Kidney capillary endothelial cell (primary cell): ENCODE results near the gene GABRB2.

Experiments used
- DNase-seq: peaks from one replicate; pipeline ENCODE4 v3.0.0-alpha.2; 2018; ENCODE audit warnings: low spot score

Gene GABRB2

DNA sequence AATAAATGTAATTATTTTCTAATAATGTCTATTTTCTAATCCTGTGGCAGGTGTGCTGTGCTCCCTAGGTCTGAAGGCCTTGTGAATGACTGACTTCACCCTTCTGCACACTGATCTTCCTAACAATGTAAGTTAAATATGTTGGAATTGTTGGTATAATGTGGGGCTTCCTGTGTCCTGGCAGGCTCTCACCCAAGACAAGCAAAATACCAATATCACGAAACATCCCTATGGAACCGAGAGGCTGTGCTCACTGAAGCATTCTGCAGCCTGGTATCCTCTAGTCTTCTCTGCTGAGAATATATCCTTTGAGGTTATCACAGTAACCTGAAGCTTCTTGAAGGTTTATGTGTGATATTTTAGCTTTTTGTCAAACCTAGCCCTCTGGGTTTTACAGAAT lies 159.4 kb downstream of the GABRB2 start:
- no peak for DNase-seq

DNA sequence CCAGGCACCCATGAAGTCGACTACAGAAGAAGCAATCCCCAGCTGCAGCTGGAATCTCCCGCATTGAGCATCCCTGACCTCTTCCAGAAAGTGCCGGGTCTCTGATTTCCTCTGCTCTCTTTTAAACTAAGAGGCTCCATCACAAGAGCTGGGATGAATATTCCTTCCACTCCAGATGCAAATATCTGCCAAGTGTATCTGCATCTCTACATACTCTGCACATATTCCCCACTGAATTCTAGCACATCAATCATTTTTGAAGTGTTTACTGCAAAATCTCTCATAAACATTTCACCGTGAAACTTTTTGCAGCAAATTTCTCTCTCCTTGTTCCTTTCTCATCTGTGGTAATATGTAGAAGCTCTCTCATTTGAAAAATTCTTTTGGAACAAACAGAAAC lies 161.5 kb downstream of the GABRB2 start:
- DNase-seq: no peak

DNA sequence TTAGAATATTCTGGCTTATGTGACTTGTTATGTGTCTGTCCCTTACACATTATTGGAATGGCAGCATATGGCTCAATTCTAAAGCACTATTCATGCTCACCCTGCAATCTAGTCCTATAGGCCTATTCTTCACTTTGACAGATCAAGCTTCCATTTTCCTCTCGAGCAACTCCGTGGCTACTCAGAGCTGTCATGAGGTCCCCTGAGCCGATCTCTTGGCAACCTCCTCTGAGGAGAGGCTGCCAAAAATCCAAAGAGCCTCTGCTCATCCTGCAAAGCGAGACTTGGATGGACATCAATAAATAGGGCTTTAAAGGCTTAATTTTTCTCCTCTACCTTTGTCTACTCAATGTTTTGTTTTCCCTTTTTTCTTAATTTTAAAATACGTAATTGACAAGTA lies 163.8 kb downstream of the GABRB2 start:
- no peak for DNase-seq

DNA sequence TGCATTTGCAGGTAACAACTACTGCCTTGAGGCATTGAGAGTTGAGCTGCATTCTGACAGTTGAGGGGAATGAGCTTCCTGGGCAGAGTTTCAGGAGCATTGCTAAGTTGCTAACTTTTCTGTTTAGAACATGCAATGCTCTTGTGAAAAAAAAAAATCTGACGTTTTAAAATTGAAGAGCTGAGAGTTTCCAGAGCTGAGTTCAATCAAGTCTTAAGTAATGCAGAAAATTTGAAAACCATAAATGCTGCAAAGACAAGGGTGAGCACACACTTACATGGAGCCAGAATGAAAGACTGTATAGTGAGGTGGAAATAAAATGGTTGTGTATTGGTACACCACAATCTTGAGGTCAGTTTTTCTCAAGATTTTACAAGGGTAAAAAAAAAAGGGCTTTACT lies 166.0 kb downstream of the GABRB2 start:
- no peak for DNase-seq

DNA sequence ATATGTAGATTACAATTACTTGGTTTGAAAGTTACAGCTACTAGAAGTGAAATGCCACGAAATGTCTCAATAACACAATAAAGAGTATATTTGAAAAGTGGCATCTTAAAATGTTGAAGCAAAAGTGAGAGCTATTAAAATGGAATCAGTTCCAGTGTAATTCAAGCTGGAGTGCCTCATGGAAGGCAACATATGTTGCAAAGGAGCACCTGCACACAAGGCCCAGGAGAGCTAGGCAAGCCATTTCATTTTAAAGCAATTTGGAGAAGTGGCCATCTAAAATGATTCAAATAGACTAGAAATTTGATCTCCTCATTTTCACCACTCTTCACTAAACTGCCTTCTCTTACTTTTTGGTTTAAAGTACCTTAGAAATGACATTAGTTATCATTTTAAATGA lies 167.8 kb downstream of the GABRB2 start:
- DNase-seq: no peak

DNA sequence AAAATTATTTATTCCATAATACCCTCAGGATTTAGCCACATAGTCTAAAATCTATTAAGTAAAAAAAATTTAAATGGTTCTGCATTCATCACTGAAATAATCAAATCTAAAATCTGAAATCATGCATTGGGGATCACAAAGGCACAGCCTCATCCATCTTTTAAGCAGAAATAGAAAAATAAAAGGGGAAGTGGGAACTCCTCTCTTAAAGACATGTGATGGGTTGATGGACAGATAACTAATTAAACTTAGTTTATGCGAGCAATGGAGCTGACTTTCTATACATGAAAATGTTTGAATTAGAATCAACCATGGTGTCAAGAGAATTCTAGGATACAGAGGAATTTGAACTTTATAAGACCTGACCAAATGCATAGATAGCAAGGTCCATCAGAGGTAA lies 170.5 kb downstream of the GABRB2 start:
- DNase-seq: no peak

DNA sequence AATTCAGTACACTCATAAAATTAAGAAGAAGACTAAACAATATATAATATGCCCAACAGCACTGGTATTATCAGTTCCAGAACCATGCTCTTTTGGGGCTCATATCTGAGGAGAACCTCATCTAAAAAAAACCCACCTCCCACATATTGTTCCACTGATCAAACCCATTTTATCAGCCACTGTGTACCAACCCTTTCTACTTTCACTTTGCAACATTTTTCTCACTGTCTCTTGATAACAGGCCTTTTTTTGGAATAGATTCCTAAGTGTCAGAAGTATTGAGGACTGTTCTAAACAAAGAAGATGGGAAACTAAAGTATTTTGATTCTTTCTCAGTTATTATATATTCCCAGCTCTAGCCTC lies 173.2 kb downstream of the GABRB2 start:
- DNase-seq: no peak

DNA sequence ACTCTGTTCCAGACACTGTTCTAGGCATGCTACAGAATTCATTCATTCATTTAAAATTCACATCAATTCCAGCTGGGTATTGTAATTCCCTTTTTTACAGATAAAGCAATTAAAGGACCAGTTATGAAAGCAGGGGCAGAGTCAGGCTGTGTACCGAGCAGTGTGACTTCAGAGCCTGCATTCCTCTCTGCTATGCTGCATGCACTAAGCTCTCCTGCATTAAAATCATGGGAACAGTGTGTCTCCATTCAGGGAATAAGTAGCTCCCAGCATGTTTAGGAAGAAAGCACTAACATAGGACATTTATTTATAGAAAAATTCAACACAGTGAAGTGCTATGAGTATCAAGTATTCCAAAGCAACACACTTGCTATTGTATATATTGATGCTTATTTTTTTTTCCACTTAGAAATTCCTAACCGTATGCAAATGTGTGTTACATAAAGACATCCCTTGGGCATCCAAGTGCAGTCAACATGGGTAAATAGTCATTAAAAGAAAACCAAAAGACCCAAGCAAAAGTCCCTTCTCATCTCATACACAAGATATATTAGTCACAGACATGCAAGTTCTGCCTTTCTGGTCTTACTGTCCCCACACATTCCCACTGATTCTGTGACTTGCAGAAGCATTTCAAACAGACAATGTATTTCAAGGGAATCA lies 173.7 kb downstream of the GABRB2 start:
- no peak for DNase-seq

DNA sequence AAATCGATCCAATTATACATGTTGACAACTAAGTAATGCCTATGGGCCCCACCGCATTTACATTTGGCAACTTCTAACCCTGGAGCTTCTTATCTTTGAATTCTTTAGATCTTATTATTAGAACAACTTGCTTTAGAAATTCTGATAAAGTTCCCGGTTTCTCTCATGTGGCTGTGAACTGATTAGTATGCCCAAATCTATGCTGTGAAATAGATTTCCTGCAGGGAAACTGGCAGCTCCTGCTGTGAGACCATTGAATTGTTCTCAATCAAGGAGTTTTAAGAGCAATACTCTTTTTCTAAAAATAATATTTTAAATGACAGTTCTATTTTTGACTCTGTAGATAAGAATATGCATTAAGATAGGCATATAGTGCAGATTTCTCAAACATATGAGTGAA lies 177.5 kb downstream of the GABRB2 start:
- no peak for DNase-seq

DNA sequence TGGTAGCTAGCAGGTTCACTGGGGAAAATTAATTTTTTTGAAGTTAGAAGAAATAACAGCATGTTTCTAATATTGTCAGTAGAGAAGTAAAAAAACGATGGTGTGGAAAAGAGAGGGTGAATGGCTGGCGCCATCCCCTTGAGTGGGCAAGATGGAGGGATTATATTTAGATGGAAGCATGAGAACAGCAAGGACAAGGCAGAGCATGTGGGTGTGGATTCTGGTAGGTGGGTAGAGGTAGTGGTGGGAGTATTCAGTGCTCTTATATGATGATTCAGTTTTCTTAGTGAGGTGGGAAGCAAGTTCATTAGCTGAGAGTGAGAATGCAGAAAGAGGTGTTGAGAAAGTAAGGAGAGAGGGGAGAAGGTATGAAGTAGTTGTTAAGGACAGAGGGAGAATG lies 188.1 kb downstream of the GABRB2 start:
- no peak for DNase-seq

DNA sequence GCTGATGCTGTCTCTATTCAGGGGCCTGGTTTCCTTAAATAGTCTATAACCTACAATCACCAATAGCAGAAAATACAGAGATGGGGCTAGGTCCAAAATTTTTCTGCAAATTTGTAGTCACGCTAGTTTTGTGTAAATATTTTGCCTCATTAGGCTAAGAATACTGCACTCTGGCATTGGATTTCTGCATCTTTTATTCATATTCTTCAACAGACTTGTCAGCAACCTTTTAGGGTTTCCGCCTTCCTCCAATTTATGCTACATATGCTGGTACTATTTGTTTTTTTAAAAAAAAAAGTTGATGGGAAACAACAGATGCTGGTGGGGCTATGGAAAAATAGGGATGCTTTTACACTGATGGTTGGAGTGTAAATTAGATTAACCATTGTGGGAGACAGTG lies 202.3 kb downstream of the GABRB2 start:
- DNase-seq: no peak

DNA sequence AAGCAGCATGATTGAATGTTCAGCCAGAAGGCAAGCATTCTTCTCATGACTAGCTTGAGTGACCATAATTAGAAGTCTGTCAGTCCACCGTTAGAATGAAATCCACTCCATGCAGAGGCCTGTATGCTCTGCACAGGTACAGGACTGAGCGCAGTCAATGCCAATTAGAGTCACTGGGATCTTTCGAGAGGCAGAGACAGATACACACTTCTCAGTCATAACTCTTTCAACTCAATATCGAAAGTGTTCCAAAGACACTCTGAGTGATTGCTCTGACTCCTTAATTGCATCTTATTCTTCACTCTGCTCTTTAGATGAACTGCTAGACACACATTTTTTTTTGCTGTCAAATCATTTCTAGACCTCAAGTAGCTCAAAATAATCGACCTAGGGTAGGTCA lies 203.6 kb downstream of the GABRB2 start:
- DNase-seq: no peak

DNA sequence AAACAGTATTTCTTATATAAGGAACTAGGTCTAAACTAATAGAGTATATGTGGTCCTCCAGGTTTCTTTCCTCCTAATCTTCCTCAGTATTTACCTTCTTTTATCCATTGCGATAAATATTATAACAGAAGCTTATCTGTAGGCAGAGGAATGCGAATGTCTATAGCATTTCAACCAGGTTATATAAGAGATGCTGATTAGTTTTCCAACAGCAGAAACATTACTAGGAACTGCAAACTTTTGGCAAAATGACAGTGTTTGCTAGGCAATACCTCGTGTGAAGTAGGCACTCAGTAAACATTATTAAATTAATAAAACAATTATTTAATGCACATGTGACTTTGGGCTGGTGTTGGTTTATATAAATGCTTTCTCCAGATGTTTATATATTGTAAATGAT lies 206.5 kb downstream of the GABRB2 start:
- no peak for DNase-seq

DNA sequence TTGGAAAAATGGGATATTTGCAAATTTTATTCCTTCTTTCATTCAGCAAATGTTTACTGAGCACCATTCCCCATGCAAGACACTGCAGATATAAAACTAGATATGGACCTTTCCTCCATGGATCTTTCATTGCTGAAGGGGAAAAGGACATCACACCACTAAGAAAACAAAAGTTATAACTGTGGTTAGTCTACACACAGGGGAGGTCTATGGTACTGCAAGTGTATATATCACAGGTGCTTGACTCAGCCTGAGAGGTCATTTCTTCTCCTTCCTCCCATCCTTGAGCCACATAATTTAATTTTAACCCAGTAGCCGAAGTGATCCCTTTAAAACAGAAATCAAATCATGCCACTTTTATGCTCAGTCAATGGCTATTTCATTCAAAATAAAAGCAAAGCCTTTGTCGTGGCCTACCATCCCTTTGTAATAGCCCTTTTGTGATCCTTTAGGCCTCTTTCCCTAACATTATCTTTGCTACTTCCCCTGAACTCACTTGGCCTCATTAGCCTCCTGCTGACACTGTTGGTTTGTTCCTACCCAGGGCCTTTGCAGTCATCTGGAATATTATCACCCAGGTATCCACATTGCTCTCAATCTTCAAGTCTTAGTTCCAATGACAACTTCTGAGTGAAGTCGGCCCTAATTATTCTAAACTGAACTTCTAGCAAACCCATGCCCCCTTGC lies 213.2 kb downstream of the GABRB2 start:
- no peak for DNase-seq

DNA sequence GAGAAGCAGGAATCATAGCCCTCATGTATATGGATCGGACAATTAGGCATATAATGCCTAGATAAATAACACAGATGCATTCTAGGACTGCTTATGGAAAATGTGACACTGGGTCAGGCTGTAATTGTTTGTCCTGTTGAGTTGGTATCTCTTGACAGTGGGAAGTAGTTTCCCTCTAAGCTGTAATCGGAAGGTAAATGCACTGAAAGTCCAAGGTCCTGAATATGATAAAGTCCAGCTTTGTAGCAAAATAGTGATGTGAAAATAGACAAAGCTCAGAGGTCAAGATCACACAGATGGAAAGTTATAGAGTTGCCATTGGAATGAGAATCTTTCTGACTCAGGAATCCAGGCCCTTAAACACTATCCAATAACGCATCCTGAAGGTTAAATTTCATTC lies 214.2 kb downstream of the GABRB2 start:
- no peak for DNase-seq

DNA sequence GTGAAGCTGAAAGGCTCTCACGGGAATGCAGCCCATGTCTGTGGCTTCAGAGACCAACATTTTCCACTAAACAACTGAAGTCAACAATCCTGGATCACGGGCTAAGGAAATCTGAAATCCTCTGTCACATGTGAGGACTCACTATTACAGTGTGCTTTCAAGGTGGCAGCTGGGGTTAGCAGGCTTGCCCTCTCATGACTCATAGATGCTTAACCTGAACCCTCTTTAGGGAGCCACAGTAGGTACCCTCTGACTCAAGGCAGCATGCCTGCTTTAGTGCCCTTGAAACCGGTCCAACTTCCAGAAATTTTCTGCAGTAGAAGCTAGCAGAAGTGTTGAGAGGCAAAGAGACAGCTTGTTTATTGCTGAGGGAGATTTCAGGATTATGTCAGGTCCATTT lies 232.5 kb downstream of the GABRB2 start:
- no peak for DNase-seq

DNA sequence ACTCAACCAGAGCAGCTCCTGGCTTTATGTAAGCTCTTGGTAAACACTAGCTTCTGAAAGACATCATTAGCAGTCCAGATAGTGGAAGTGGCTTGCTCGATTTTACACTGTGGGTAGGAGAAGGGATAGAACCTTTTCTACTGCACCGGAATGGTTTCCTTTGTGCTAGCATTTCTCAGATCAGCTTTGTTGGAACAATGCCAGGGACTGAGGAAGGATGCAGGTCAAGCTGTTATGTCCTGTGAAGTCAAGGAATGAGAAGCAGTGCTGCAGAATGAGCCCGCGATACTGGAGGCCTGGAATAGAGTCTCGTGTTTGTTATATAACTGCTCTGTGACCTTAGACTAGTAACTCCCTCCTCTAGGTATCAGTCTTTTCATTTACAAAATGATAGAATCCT lies 233.6 kb downstream of the GABRB2 start:
- no peak for DNase-seq

DNA sequence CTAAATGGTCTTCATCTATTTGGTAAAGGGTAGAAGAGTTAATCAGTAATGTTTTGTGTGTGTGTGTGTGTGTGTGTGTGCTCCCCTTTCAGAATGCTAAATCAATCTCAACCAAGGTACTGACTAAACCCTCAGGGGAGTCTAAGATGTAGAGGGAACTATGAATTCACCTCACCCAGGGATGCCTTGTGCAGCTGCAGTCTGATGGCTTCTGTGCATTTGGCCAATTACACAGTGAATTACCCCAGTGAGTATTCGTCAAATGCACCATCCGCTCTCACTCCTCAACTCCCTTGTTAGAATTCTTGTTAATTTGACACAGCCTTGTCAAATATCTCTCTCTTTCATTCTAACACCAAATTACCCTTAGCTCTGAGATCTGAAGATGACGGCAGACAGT lies 234.6 kb downstream of the GABRB2 start:
- DNase-seq: no peak

DNA sequence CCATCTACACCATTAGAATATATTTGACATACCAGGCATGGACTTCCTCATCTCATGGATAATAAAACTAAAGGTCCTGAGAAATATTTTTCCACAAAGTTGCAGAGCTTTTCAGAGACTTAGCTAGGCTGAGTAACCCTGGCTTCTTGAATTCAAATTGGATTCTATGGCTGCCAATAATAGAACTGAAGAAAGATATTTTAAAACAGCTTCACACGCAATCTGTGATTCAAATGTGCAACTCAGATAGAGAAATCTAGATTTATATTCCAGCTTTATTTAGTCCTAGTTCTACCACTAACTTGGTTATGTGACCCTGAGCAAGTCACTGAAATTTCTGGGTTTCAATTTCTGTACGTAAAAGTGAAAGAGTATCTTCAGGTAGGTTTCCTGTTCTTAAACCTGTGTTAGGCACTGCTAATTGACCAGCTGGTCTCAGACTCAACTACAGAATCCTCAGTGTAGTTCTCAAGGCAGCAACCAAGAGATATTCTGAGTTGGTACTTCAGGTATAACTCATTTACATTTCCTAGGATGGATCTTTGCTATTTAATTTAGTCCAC lies 235.3 kb downstream of the GABRB2 start:
- no peak for DNase-seq

DNA sequence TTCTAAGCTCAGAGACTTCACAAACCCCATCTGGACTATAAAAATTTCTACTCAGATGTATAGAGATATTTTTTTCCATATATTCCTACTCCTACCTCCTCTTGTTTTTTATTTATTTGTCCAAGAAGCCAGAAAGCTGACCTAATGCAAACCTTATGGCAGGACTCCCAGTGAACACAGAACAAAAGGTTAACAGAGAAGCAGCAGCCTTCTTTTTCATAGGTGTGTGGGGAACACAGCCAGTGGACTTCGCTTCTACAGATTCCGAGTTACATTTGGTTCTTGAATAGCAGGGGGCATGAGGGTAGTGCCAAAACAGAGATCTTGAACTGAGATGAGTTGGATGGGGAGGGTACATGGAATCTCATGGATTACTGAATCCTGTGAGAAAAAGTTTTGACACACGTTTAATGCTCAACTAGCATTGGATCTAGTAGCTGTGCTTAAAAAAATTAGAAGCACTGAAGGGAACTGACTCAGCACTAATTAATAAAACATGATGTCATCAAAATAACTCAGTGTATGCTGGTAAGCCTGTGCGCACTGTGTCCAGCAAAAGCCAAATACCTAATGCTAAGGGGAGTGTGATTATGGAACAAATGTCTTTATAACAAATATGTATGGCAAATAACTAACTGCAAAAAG lies 240.1 kb downstream of the GABRB2 start:
- no peak for DNase-seq

DNA sequence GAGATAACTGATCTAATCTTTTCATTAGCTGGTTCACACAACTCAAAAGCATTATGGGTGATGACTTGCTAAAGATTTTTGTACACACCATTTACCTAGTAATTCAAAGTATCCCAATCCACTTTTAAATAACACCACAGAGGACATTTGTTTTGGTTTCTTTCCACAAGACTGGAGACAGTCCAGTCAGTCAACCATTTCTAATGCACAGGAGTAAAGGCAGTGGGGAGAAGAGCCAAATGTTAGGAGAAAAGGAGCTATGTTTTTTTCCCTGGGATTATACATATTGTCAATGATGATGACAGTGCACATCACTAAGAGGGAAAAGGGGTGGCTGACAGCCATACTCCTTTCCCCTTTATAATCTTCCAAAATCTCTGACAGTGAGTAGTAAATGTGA lies 240.9 kb downstream of the GABRB2 start:
- no peak for DNase-seq

DNA sequence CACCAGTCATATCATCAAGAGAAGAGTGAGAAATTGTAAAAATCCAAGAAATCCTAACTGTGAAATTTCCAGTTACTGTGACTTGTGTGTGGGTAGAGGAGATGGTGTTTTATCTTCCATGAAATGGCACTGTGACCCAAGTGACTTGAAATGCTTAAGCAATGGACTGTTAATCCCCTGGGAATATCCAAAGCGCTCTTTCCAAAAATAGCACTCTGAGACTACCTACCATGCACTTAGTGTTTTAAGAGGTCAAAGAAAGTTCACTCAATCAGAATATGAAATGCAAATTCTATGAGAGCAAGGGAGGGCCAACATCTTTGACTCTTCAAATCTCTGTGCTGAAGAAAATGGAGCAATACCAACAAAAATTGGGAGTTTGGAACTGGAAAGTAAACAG lies 244.0 kb downstream of the GABRB2 start:
- no peak for DNase-seq

DNA sequence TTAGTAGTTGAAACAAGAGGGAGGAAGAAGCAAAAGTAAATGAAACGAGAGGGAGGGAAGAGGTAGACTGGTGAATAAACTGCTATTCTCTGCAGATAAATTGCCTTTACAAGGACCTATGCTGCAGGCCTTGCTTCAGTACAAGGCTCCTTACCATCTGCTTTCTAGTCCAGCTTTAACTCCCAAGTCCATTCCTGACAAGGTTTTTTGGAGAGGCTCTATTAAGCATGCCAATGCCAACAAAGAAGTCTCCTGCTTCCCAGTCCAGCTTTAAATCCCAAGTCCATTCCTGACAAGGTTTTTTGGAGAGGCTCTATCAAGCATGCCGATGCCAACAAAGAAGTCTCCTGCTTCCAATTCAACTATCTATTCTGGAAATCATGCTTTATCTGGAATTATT lies 244.9 kb downstream of the GABRB2 start:
- no peak for DNase-seq

DNA sequence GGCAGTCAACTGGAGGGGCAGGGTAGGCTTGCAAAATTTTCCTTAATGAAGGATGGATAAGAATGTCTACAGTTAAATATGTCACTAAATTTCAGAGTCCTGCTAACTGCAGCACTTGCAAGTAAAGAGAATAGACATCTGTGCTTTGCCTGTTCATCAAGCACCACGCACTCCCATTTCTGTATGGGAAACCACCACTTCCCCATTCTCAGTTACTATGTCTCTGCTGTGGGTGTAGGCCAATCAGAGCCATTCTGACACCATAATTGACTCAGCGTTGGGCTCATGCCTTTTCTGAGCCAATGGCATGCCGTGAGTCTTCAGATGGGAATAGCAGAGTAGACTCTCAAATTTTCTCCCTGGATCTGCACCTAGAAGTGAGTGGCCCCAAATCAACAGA lies 247.5 kb downstream of the GABRB2 start:
- no peak for DNase-seq
